Measurements from ENCODE around the gene BZW1.

The BZW1 gene

DNA sequence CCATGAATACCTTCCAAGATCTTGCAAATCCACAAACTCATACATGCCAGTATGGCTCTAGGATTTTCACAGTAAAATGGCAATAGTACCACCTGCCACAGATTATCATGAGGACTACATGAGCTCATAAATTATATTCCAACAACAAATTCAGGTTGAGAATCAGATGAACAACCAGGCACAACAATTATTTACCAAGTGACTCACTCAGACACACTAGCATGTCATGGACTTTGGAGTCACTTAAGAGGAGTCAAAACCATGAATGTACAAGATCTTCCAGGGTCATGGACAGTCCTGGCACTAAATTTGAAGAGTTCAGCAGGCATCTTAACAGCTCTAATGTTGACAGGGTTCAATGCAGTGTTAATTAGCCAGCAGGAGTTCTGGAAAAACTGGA lies 34.4 kb upstream of the BZW1 start:
- no peak for DNase-seq (ENCODE audit: low read depth)
- TF ChIP-seq MYC (IDR thresholded peaks at IDR 0.05; ENCODE audit: low read depth, low read length) (no peak), POLR2A (IDR thresholded peaks at IDR 0.05; ENCODE audit: extremely low read depth, insufficient read length) (no peak)
- TF ChIP-seq, protein P1, sequence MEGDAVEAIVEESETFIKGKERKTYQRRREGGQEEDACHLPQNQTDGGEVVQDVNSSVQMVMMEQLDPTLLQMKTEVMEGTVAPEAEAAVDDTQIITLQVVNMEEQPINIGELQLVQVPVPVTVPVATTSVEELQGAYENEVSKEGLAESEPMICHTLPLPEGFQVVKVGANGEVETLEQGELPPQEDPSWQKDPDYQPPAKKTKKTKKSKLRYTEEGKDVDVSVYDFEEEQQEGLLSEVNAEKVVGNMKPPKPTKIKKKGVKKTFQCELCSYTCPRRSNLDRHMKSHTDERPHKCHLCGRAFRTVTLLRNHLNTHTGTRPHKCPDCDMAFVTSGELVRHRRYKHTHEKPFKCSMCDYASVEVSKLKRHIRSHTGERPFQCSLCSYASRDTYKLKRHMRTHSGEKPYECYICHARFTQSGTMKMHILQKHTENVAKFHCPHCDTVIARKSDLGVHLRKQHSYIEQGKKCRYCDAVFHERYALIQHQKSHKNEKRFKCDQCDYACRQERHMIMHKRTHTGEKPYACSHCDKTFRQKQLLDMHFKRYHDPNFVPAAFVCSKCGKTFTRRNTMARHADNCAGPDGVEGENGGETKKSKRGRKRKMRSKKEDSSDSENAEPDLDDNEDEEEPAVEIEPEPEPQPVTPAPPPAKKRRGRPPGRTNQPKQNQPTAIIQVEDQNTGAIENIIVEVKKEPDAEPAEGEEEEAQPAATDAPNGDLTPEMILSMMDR (IDR thresholded peaks at IDR 0.05; ENCODE audit: low read depth, low read length) = no peak
- TF ChIP-seq, protein P2, sequence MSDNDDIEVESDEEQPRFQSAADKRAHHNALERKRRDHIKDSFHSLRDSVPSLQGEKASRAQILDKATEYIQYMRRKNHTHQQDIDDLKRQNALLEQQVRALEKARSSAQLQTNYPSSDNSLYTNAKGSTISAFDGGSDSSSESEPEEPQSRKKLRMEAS (IDR thresholded peaks at IDR 0.05; ENCODE audit: low read depth, low read length) = no peak
- no peak overlapping the region for H3K4me3 ChIP-seq (ENCODE audit: low read depth, low read length)

DNA sequence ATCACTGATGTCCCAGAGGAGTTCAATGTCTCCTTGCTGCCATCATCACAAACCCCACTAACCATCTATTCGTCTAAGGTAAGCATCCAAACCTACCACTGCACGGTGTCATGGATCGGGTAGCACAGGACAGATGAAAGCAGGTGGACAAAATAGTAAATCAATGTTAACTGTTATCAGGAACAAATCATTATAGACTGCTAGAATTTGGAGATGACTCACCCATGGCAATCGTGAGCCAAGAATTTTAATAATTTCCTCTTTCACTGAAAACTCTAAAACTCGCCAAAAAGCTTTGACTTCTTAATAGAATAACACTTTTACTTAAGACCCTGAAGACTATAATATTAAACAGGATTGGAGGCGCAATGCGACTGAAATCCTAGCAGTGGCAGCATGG lies 33.7 kb upstream of the BZW1 start:
- H3K4me3 ChIP-seq (ENCODE audit: low read depth, low read length) = no peak overlapping the region
- DNase-seq (ENCODE audit: low read depth) = no peak
- TF ChIP-seq, protein P2 (IDR thresholded peaks at IDR 0.05; ENCODE audit: low read depth, low read length) = no peak

DNA sequence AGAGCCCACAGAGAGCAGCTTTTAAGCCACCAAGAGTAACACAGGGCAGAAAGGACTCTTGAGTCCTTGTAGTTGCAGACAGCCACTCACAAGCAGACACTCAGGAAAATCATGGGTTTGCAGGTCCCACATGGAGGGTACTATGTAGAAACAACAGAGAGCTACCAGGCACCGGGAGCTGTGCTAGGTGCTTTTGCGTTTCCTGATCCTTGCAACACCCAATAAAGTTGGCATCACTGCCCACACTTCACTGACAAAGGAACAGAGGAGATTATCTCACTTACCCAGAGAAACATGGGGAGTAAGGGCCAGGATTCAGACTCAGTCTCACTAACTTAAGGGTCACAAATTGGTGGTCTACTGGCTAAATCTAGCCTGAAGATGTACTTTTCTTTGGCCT lies 32.5 kb upstream of the BZW1 start:
- TF ChIP-seq, protein P1 (IDR thresholded peaks at IDR 0.05; ENCODE audit: low read depth, low read length) = no peak
- TF ChIP-seq MYC (IDR thresholded peaks at IDR 0.05; ENCODE audit: low read depth, low read length) (no peak), POLR2A (IDR thresholded peaks at IDR 0.05; ENCODE audit: extremely low read depth, insufficient read length) (no peak)
- TF ChIP-seq, protein P2 (IDR thresholded peaks at IDR 0.05; ENCODE audit: low read depth, low read length) = no peak
- H3K4me3 ChIP-seq (ENCODE audit: low read depth, low read length) = no peak overlapping the region
- DNase-seq (ENCODE audit: low read depth) = no peak

DNA sequence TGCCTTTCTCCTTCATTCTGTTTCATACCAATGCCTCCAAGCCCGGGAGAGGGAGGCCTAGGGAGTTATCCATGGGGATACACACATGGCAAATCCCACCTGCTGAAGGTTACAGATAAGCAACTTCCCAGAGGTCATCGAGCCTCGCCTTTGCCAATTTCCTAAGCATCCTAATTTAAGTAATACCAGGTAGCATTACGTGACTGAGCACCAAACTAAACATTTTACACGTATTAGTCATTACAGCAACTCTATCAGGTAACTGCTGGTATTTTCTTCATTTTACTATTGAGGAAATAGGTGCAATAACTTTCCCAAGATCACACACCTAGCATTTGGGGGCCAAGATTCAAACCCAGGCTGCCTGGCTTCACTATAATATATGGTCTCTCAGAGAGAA lies 30.1 kb upstream of the BZW1 start:
- TF ChIP-seq, protein P2 (IDR thresholded peaks at IDR 0.05; ENCODE audit: low read depth, low read length) = no peak
- TF ChIP-seq, protein P1 (IDR thresholded peaks at IDR 0.05; ENCODE audit: low read depth, low read length) = no peak
- TF ChIP-seq POLR2A (IDR thresholded peaks at IDR 0.05; ENCODE audit: extremely low read depth, insufficient read length) (no peak), MYC (IDR thresholded peaks at IDR 0.05; ENCODE audit: low read depth, low read length) (no peak)
- H3K4me3 ChIP-seq (ENCODE audit: low read depth, low read length) = no peak overlapping the region
- no peak for DNase-seq (ENCODE audit: low read depth)

DNA sequence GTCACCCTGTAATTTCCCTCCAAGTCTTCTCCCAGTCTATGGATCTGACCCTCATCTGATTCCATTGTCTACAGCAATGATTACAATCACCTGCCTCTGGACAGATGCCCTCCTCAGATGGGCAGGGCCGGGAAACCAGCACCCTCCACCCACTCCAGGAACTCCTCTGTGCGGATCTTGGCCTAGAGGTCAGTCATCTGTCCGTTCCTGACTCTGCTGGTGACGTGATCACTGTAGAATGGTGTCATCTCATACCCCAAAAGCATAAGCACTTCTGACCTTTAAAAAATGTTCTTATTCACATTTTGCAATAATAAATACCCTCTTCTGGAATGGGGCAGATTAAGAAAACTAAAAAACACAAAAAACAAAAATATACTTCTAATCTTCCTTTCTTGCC lies 29.5 kb upstream of the BZW1 start:
- no peak for DNase-seq (ENCODE audit: low read depth)

DNA sequence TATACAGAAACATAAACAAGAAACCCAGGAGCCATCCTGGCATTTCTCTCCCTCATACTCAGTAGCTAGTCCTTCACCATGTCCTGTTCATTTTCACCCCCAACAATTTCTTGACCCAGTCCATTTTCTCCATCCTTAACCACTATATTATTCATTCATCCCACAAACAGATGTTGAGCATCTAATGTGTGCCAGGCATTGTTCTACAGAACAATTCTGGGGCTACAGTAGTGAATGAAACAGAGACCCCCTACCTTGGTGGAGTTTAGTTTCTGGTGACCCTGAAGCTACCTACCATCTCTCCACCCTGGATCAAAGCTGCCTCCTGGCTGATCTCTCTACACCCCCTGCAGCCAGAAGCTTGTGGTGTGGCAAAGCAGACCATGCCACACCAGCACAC lies 27.5 kb upstream of the BZW1 start:
- TF ChIP-seq POLR2A (IDR thresholded peaks at IDR 0.05; ENCODE audit: extremely low read depth, insufficient read length) (no peak), MYC (IDR thresholded peaks at IDR 0.05; ENCODE audit: low read depth, low read length) (no peak)
- TF ChIP-seq, protein P2 (IDR thresholded peaks at IDR 0.05; ENCODE audit: low read depth, low read length) = no peak
- TF ChIP-seq, protein P1 (IDR thresholded peaks at IDR 0.05; ENCODE audit: low read depth, low read length) = no peak
- H3K4me3 ChIP-seq (ENCODE audit: low read depth, low read length) = no peak overlapping the region
- DNase-seq (ENCODE audit: low read depth) = no peak

More for the DNA sequence above, 29.5 kb upstream of the BZW1 start:
- TF ChIP-seq MYC (IDR thresholded peaks at IDR 0.05; ENCODE audit: low read depth, low read length) (no peak), POLR2A (IDR thresholded peaks at IDR 0.05; ENCODE audit: extremely low read depth, insufficient read length) (no peak)
- TF ChIP-seq, protein P2 (IDR thresholded peaks at IDR 0.05; ENCODE audit: low read depth, low read length) = no peak
- TF ChIP-seq, protein P1 (IDR thresholded peaks at IDR 0.05; ENCODE audit: low read depth, low read length) = no peak
- no peak overlapping the region for H3K4me3 ChIP-seq (ENCODE audit: low read depth, low read length)

All from NB4 (cell line).